Stimulated activated CD8-positive, alpha-beta memory T cell treated with anti-CD3 and anti-CD28 coated beads, Interleukin-4, amount 100 ng/mL, for 48 hours (primary cell): Measurements from ENCODE around the gene DRD3.

Experiments
- DNase-seq: peaks from one replicate; pipeline ENCODE4 v3.0.0-alpha.2; 2020

DRD3 gene

GRCh38 chr3:114115143-114115542 lies 63.7 kb downstream of the DRD3 start:
- no peak for DNase-seq

DNA sequence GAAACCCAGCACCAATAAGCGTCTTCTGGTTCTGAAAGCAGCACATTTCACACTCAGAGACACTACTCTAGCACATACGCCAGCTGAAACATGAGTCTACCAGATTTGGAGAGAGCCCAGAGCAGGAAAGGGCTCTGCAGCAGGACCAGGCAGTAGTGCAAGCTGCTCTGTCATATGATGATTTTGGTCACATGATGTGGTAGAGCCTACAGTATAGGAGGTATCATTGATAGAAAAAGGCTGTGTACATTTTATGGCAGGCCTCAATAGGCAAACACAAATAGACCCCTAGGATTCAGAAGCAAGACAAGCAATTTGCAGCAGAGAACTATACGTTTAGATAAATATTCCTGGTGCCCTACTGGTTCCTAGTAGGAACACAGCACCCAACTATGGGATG lies 64.1 kb downstream of the DRD3 start:
- DNase-seq = no peak

- no peak for DNase-seq
Measured at GRCh38 chr3:114112696-114113095, 66.2 kb downstream of the DRD3 start.

- DNase-seq = no peak
Measured at GRCh38 chr3:114111060-114111770, 67.6 kb downstream of the DRD3 start.

- no peak for DNase-seq
Measured at GRCh38 chr3:114110439-114110838, 68.4 kb downstream of the DRD3 start.

- DNase-seq = no peak
Measured at GRCh38 chr3:114108137-114108536, 70.7 kb downstream of the DRD3 start.

DNA sequence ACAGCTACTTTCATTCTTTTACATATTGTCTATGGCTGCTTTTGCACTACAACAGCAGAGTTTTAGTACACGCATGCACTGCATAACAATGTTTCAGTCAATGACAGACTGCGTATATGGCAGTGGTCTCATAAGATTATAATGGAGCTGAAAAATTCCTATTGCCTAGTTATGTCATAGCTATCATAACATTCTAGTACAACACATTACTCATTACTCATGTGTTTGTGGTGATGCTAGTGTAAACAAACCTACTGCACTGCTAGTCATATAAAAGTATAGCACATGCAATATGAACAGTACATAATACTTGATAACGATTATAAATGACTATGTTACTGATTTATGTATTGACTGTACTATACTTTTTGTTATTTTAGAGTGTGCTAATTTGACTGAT lies 74.4 kb downstream of the DRD3 start:
- DNase-seq = no peak

GRCh38 chr3:114103858-114104257 lies 75.0 kb downstream of the DRD3 start:
- no peak for DNase-seq

GRCh38 chr3:114103181-114103580 lies 75.7 kb downstream of the DRD3 start:
- DNase-seq = no peak

DNA sequence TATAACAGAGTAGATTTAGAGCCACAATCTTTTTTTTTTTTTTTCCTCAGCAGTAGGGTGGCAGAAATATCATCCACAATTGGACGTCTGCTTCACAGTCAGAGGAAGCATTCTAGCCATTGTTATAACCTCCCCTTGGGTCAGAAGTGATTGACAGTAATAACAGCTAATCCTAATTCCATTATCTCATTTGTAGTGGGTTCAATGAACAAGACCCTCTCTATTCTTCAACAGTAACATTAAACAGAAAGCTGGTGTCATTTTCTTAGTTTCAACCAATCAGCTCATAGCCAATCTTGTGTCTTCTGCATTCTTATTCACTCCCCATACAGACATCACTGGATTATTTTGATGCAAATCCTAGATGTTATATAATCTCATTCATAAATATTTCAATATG lies 77.8 kb downstream of the DRD3 start:
- DNase-seq = no peak

DNA sequence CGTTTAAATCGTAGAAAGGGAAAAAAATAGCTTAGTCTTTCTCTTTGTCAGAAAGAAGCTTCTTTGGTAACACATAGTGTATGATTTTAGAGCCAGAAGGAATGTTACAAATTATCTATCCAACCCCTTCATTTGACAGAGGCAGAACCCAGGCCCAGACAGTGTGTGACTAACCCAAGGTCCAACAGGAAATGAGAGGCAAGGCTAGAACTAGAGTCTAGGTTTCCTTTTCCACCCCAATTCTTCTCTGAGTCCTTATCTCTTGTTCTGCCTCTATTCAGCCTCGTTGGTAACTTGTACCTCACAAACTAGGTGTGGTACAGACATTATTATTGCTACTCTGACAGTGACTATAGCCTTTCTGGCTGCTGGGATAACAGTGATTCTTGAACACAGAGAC lies 83.1 kb downstream of the DRD3 start:
- DNase-seq = no peak

- no peak for DNase-seq
Measured at GRCh38 chr3:114093596-114093995, 85.3 kb downstream of the DRD3 start.

- DNase-seq = no peak
Measured at GRCh38 chr3:114093016-114093380, 85.9 kb downstream of the DRD3 start.

DNA sequence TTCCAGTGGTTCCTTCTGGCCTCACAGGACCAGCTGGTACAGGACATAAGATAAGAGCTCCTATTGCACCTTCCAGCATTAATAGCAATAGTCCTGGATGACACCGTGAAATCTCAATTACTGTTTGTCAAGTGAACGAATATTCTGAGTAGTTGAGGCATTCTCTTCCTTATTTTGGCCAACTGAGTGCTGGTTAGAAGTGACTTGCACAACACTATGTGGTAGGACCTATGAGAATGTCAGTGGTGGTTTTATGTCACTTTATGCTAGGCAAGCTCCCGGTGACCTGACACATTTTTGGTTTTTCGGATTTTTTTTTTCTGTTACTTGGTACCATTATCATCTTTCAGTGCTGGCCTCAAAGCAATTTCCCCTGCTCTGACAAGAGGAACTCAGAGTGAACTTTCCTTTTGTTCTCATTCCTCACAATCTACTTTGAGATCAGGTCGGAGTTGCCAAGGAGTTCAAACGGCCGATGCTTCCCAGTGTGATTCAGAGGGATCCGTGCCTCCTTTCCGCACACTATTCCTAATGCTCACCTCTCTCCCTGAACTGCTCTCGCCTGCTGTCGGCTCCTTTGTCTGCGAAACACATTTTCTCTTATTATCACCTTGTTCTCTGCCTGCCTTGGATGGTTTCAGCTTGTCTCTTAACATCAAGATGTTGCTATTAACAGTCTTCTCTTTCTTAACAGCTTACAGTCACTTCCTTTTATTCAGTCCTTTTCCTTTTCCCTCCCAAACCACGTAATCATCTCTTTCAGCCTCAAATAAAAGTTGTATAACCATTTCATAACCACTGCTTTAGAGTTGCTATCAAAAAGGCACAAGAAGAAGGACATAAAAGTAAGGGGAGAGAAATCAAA lies 86.5 kb downstream of the DRD3 start:
- DNase-seq = no peak

DNA sequence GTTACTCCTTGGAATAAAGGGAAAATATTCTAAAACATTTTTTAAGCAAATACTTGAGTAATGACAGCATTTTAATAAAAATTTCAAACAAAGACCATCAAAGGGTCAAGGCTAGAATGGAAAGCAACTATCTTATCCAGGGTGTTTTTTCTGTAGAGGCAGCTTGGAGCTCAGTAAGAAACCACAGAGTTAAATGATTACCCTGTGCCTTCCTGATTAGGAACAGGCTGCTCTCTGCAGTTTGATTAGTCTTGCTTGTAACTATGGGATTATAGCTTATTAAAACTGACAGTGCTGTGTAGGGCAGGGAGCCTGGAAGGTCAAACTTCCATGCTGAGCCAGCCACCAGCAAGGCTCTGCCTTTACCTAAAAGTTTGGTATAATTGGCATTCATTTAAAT lies 89.2 kb downstream of the DRD3 start:
- no peak for DNase-seq

- no peak for DNase-seq
Measured at GRCh38 chr3:114086356-114086755, 92.5 kb downstream of the DRD3 start.

DNA sequence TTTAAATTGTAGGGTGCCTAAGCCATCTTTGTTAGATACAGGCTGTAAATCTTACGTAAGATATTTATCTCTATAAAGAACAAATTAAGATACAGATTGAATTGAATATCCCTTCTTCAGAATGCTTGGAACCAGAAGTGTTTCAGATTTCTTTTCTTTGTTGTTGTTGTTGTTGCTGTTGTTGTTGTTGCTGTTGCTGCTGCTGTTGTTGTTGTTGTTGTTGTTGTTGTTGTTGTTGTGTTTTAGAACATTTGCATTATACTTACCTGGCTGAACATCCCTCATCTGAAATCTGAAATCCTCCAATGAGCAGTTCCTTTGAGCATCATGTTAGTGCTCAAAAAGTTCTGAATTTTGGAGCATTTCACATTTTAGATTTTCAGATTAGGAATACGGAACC lies 95.7 kb downstream of the DRD3 start:
- DNase-seq = no peak

DNA sequence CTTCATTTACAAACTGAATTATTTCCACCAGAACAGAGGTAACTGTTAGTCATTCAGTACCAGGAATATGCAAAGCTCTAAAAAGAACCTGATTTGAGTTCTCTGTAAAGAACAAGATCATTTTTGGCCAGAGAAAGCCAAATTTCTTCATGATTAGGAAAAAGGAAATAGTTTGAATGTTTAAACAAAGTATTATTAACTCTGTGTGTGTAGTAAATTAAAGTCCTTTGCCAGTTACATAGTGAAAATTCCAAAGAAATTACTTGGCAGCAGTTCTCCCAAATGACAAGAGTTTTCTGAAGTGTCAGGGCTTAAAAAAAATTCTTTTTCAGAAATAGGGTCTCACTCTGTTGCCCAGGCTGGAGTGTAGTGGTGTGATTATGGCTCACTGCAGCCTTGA lies 97.8 kb downstream of the DRD3 start:
- no peak for DNase-seq

GRCh38 chr3:114080201-114080600 lies 98.7 kb downstream of the DRD3 start:
- DNase-seq = no peak

DNA sequence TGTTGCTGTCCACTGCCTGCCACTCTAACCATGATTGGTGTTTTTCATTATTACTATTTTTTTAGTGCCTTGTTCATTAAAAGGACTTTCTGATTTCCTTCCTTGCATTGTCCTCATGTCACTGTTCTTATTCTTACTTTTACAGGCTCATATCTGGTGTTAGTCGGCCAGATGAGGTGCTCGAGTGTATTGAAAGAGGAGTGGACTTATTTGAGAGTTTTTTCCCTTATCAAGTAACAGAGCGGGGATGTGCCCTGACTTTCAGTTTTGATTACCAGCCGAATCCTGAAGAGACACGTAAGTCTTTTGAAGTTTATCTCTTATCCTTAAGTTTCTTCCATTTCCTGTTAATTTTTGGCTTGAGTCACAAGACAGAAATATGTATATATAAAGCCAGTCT lies 99.1 kb downstream of the DRD3 start:
- DNase-seq = no peak

DNA sequence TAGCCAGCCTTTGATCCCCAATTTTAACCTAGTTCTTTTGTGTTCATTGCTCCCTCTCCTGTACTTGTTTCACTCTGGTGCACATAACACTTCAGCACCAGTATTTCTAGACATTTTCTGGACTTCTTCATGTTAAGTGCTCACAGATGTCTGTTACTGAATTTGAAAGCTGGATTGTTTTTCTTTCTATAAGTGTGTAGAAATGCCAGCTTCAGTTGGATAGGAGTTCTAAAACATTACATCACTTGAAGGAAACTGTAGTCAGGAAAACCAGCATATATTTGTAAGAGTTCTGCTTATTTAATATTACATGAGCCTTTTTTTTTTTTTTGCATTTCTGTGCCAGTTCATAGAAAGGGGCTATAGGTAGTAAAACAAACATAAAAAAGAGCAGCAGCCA lies 100.7 kb downstream of the DRD3 start:
- DNase-seq = no peak
